ENCODE data around the gene ASGR2.
A peak's percentile ranks its signal among the peaks of the same experiment; 100 is the strongest.
"Not testable (repeated sequence)": the region's sequence is repeated elsewhere in the genome, so short reads cannot be mapped to it uniquely, and the experiment has no call there.

Gene ASGR2, protein sequence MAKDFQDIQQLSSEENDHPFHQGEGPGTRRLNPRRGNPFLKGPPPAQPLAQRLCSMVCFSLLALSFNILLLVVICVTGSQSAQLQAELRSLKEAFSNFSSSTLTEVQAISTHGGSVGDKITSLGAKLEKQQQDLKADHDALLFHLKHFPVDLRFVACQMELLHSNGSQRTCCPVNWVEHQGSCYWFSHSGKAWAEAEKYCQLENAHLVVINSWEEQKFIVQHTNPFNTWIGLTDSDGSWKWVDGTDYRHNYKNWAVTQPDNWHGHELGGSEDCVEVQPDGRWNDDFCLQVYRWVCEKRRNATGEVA

DNA sequence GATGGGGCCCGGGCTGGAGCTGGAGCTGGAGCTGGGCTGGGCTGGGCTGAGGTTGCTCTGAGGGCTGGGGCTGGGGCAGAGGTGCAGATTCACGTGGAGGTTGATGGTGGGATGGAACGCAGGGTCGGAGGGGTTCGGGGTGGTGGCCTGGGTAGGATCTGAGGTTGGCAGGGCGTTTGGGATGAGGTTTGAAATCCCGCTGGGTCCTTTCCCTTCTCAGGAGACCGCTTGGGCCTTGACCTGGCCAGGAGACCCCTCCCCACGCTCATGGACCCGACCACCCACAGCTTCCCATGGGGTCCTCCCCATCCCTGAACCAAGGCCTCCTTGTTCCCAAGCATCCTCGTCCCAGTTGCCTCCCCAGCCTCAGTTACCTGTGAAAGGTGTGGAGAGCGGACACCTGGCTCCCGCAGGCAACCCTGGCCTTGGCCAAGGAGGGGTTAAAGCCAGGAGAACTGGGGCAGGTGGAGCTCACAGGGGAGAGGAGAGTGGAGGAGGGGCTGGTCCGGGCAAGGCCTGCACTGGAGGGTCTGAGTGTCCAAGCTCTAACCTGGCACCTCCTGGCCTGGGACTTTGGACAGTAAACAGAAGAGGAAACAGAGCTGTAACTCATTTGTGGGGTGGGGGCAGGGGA, at the start of gene ASGR2:
Gene ASGR2 (minus strand): TSS at position 582 of the 634 bp plus-strand sequence. CDS start 582 bp downstream, outside the sequence.
- H3K9me3 ChIP-seq (ENCODE audit: insufficient read depth, low read length) = no peaks in the 10 kb centered on the region
- H3K36me3 ChIP-seq (ENCODE audit: insufficient read depth, insufficient read length, low read length) = no peaks in the 10 kb centered on the region
- H3K27me3 ChIP-seq (ENCODE audit: insufficient read depth, insufficient read length) = no peaks in the 10 kb centered on the region
- H3K4me3 ChIP-seq (ENCODE audit: insufficient read length, low read depth) = no peak within 1 kb of the TSS
- peak within 1 kb of the TSS; percentile 32 for H3K9ac ChIP-seq (ENCODE audit: insufficient read length, low read depth)
- DNase-seq (ENCODE audit: low read depth, low spot score) = no peak
- TF ChIP-seq ZNF274 (IDR thresholded peaks at IDR 0.05; ENCODE audit: low read depth, low read length) (no peak), SUZ12 (IDR thresholded peaks at IDR 0.05; ENCODE audit: extremely low read depth, insufficient read depth, insufficient read length) (no peak), YY1 (IDR thresholded peaks at IDR 0.05; ENCODE audit: insufficient read depth, insufficient read length) (no peak)
- H3K4me1 ChIP-seq (ENCODE audit: insufficient read depth, insufficient read length) = peaks cover 5% of the 10 kb centered on the region

DNA sequence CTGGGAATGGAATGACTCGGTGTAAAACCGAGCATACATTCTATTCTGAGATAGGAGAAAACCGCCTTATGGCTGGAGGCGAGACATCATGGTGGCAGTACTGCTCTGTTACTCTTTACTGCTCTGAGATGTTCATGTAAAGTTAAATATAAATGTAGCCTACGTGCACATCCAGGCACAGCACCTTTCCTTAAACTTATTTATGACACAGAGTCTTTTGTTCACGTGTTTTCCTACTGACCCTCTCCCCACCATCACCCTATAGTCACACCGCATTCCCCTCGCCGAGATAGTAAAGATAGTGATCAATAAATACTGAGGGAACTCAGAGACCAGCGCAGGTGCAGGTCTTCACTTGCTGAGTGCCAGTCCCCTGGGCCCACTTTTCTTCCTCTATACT, 44.9 kb upstream of the ASGR2 start:
- not testable (repeated sequence) for H3K9me3 ChIP-seq (ENCODE audit: insufficient read depth, low read length); H3K9ac ChIP-seq (ENCODE audit: insufficient read length, low read depth); H3K36me3 ChIP-seq (ENCODE audit: insufficient read depth, insufficient read length, low read length); H3K4me3 ChIP-seq (ENCODE audit: insufficient read length, low read depth); H3K4me1 ChIP-seq (ENCODE audit: insufficient read depth, insufficient read length); DNase-seq (ENCODE audit: low read depth, low spot score); H3K27me3 ChIP-seq (ENCODE audit: insufficient read depth, insufficient read length)

DNA sequence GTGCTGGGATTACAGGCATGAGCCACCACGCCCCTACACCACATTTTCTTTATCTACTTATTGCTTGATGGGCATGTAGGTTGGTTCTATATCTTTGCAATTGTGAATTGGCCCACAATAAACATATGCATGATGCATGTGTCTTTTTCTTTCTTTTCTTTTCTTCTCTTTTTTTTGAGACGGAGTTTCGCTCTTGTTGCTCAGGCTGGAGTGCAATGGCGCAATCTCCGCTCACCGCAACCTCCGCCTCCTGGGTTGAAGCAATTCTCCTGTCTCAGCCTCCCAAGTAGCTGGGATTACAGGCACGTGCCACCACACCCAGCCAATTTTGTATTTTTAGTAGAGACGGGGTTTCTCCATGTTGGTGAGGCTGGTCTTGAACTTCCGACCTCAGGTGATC, 43.8 kb upstream of the ASGR2 start:
- H3K9ac ChIP-seq (ENCODE audit: insufficient read length, low read depth); H3K4me1 ChIP-seq (ENCODE audit: insufficient read depth, insufficient read length); H3K9me3 ChIP-seq (ENCODE audit: insufficient read depth, low read length); H3K4me3 ChIP-seq (ENCODE audit: insufficient read length, low read depth); H3K27me3 ChIP-seq (ENCODE audit: insufficient read depth, insufficient read length); DNase-seq (ENCODE audit: low read depth, low spot score); H3K36me3 ChIP-seq (ENCODE audit: insufficient read depth, insufficient read length, low read length): not testable (repeated sequence)

DNA sequence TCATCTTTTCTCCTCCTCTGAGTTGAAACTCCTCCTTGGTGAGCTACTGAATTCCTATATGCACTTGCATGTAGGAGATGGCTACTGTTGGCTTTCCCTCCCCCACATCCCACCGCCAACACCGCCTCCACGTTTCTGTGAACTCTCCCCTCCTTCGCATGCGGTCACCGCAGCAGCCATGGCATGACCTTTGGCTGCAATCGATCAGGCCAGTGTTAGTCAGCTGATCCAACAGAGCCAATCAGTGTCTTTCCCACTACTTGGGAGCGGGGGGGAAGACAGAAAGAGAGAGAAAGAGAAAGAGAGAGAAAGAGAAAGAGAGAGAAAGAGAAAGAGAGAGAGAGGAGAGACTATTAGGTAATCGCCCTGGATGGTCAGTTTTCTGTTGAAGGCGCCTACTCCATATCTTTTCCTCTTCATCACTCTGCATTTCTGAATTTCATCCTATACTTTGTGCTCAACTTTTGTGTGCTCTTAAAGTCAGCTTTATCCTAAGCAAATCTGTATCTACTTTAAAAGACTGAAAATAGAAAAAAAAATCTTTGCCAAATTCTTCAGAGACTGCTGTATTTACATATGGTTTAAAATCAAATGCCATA, 41.8 kb upstream of the ASGR2 start:
- Histone ChIP-seq H3K9ac (ENCODE audit: insufficient read length, low read depth) (no peak overlapping the region), H3K9me3 (ENCODE audit: insufficient read depth, low read length) (no peaks in the 10 kb centered on the region), H3K4me3 (ENCODE audit: insufficient read length, low read depth) (no peak overlapping the region), H3K27me3 (ENCODE audit: insufficient read depth, insufficient read length) (no peaks in the 10 kb centered on the region), H3K36me3 (ENCODE audit: insufficient read depth, insufficient read length, low read length) (no peaks in the 10 kb centered on the region), H3K4me1 (ENCODE audit: insufficient read depth, insufficient read length) (no peaks in the 10 kb centered on the region)
- no peak for DNase-seq (ENCODE audit: low read depth, low spot score)
- TF ChIP-seq ZNF274 (IDR thresholded peaks at IDR 0.05; ENCODE audit: low read depth, low read length) = no peak
- TF ChIP-seq SUZ12 (IDR thresholded peaks at IDR 0.05; ENCODE audit: extremely low read depth, insufficient read depth, insufficient read length) = no peak
- no peak for TF ChIP-seq YY1 (IDR thresholded peaks at IDR 0.05; ENCODE audit: insufficient read depth, insufficient read length)

- no peak for TF ChIP-seq YY1 (IDR thresholded peaks at IDR 0.05; ENCODE audit: insufficient read depth, insufficient read length)
- no peak for TF ChIP-seq SUZ12 (IDR thresholded peaks at IDR 0.05; ENCODE audit: extremely low read depth, insufficient read depth, insufficient read length)
- no peak for TF ChIP-seq ZNF274 (IDR thresholded peaks at IDR 0.05; ENCODE audit: low read depth, low read length)
- Histone ChIP-seq H3K36me3 (ENCODE audit: insufficient read depth, insufficient read length, low read length) (no peaks in the 10 kb centered on the region), H3K27me3 (ENCODE audit: insufficient read depth, insufficient read length) (no peaks in the 10 kb centered on the region), H3K9me3 (ENCODE audit: insufficient read depth, low read length) (no peaks in the 10 kb centered on the region), H3K4me3 (ENCODE audit: insufficient read length, low read depth) (no peak overlapping the region), H3K4me1 (ENCODE audit: insufficient read depth, insufficient read length) (no peaks in the 10 kb centered on the region), H3K9ac (ENCODE audit: insufficient read length, low read depth) (no peak overlapping the region)
- no peak for DNase-seq (ENCODE audit: low read depth, low spot score)
These were observed 33.1 kb upstream of the ASGR2 start for GRCh38 chr17:7147772-7148171.

- no peak for DNase-seq (ENCODE audit: low read depth, low spot score)
- Histone ChIP-seq H3K9ac (ENCODE audit: insufficient read length, low read depth) (no peak overlapping the region), H3K36me3 (ENCODE audit: insufficient read depth, insufficient read length, low read length) (no peaks in the 10 kb centered on the region), H3K9me3 (ENCODE audit: insufficient read depth, low read length) (no peaks in the 10 kb centered on the region), H3K27me3 (ENCODE audit: insufficient read depth, insufficient read length) (no peaks in the 10 kb centered on the region), H3K4me3 (ENCODE audit: insufficient read length, low read depth) (no peak overlapping the region), H3K4me1 (ENCODE audit: insufficient read depth, insufficient read length) (no peaks in the 10 kb centered on the region)
- TF ChIP-seq ZNF274 (IDR thresholded peaks at IDR 0.05; ENCODE audit: low read depth, low read length) = no peak
- TF ChIP-seq SUZ12 (IDR thresholded peaks at IDR 0.05; ENCODE audit: extremely low read depth, insufficient read depth, insufficient read length) = no peak
- no peak for TF ChIP-seq YY1 (IDR thresholded peaks at IDR 0.05; ENCODE audit: insufficient read depth, insufficient read length)
These were observed 31.5 kb upstream of the ASGR2 start for GRCh38 chr17:7146115-7146514.

- H3K9ac ChIP-seq (ENCODE audit: insufficient read length, low read depth) = no peak overlapping the region
These were observed 29.6 kb upstream of the ASGR2 start for GRCh38 chr17:7144213-7144612.

More at GRCh38 chr17:7144213-7144612, 29.6 kb upstream of the ASGR2 start:
- no peaks in the 10 kb centered on the region for H3K9me3 ChIP-seq (ENCODE audit: insufficient read depth, low read length)
- H3K27me3 ChIP-seq (ENCODE audit: insufficient read depth, insufficient read length) = no peaks in the 10 kb centered on the region
- TF ChIP-seq YY1 (IDR thresholded peaks at IDR 0.05; ENCODE audit: insufficient read depth, insufficient read length) (no peak), ZNF274 (IDR thresholded peaks at IDR 0.05; ENCODE audit: low read depth, low read length) (no peak), SUZ12 (IDR thresholded peaks at IDR 0.05; ENCODE audit: extremely low read depth, insufficient read depth, insufficient read length) (no peak)
- no peak overlapping the region for H3K4me3 ChIP-seq (ENCODE audit: insufficient read length, low read depth)
- no peak for DNase-seq (ENCODE audit: low read depth, low spot score)
- H3K4me1 ChIP-seq (ENCODE audit: insufficient read depth, insufficient read length) = peaks cover 2% of the 10 kb centered on the region
- H3K36me3 ChIP-seq (ENCODE audit: insufficient read depth, insufficient read length, low read length) = no peaks in the 10 kb centered on the region

Measured in NT2/D1 (cell line).